ENCODE data around the gene NF1.

DNA sequence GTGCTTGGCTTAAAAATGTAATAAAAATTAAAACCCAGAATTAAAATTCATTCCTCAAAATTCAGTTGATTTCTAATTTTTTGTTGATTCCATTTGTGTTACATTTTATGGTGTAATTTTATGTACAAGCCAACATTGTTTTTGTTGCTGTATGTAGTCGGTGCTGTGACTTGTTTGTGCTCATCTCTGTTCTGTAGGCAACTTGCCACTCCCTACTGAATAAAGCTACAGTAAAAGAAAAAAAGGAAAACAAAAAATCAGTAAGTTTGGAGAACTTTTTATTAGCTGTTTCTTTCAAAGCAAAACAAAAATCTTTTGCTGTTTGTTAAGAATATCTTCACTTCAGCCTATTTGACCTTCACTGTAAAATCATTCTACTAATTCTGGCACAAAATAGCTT lies 158.0 kb downstream of the NF1 start:
- TF ChIP-seq ZNF391 (tag by site-specific recombination; IDR thresholded peaks at IDR 0.05; ENCODE audit: borderline replicate concordance, low read depth) (no peak), CTCF (tag by site-specific recombination; IDR thresholded peaks at IDR 0.05) (no peak), ZNF701 (tag by site-specific recombination; IDR thresholded peaks at IDR 0.05) (no peak), ZNF10 (tag by site-specific recombination; IDR thresholded peaks at IDR 0.05) (no peak), KLF9 (tag by site-specific recombination; IDR thresholded peaks at IDR 0.05; ENCODE audit: low read depth) (no peak)

Data from HEK293 (cell line).